GDM1 (cell line): ENCODE data around the gene DTYMK.

Experiments
- DNase-seq: peaks from one replicate; lab custom pipeline; 2025; lab: John Stamatoyannopoulos, UW

DTYMK gene

GRCh38 chr2:241649404-241649803 is 37.2 kb downstream of the DTYMK start:
- DNase-seq, result no peak

GRCh38 chr2:241648453-241648852 is 38.2 kb downstream of the DTYMK start:
- no peak for DNase-seq

GRCh38 chr2:241645915-241646645 is 40.5 kb downstream of the DTYMK start:
- DNase-seq, result no peak

DNA sequence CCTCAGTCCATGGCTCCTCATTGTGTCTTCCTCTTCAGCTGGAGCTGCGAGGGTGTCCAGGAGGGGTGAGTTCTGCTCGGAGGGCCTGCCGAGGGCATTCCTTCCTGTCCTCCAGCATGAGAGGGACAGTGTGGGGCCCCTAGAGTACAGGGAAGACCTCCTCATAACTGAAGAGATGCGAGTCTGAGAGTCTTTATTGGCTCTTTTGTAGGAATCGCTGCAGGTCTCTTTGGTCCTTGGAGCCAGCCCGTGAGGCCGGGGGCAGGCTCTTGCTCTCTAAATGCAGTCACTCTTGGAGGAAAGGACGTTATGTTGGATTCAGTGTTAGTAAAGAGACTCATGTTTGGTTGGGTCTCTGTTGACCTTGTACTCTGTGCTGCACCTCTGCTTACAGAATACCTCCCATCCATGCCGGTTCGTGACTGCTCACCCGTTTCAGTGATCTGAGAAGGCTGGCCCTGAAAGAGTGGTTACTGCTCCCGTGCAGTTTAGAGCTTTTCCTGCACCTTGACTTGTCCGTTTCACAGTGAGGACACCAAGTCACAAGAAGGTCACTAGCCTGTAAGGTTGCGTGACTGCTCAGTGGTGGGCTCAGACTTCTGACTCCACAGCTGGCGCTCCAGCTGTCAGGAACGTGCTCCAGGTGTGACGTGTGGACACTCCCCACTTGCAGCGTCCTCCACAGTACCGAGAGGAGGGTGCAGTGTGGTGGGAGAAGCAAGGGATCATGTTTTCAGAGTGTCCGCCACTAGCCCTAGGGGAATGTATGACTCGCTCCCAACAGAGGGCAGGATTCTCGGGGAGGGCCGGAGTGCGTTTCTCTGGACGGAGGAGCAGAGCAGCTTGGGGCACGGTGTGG is 41.3 kb downstream of the DTYMK start:
- no peak for DNase-seq

DNA sequence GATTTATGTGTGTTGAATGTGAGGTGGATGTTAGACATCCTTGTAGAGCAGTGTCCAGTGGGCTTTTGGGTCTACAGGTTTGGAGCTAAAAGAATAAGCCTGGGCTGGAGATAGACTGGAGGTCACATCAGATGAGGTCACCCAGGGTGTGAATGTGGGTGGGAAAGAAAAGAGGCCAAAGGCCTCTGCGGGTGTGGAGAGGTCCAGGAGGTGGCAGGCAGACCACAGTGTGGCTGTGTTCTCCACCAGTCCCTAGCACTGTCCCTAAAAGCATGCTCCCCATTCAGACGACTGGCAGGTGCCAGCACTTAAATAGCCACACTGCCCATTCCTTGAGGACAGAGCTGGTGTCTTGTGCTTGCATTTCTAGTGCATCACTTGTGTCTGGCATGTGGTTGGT is 45.0 kb downstream of the DTYMK start:
- DNase-seq, result no peak

GRCh38 chr2:241640165-241640795 is 46.3 kb downstream of the DTYMK start:
- no peak for DNase-seq

DNA sequence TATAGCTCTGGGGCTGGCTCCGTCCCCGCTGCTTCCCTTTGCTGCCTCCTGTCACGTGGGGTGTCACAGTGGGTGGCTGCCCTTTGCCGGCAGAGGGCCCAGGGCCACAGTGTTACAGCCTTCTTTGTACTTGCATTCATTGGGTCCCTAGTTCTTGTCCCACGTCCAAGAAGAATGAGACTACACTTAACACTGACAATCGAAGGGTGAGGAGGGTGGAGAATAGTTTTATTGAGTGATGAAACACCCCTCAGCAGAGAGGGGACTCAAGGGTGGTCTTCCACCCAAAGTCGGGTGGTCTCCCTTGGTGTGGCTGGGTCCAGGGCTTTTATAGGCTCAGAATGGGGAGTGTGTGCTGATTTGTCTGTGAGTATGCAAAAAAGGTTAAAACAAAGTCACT is 47.2 kb downstream of the DTYMK start:
- DNase-seq, result no peak

GRCh38 chr2:241638940-241639339 is 47.7 kb downstream of the DTYMK start:
- DNase-seq, result no peak

DNA sequence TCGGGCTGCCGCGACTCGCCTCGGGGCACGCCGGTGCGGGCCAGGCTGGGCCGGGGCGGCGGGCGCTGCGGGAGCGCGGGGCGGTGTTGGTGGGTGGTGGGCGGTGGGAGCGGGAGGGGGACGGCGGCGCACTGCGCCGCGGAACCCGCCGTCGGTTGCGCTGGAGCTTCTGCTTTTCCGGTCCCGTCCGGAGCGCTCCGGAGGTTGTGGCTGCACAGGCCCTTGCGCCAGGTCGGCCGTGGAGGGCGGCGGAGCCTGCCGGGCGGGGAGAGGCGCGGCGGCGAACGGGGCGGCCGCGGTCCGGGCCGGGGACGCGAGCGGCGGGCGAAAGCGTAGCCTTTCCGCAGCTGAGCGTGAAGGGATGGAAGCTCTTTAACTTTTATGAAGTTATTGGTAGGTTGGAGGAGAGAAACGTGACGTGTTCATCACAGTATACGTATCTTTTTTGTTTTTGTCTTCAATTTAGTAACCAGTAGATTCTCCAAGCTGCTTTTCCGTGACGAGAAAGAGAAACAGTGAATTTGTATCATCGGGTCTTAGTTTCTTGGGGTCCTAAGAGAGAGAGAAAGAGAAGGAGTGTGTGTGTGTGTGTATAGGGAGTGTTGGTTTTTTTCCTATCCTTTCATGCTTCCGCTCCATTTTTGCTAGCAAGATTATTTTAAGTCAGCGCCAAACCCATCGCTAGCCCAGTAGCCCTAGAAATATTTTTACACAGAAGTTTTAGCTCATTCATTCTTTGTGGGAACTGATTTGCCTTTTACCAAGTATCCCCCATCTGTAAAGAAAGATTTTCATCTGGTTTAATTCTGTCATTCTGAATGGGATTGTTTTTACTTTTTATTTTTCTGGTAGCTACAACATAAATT is 48.6 kb downstream of the DTYMK start:
- no peak for DNase-seq

GRCh38 chr2:241637018-241637794 is 49.4 kb downstream of the DTYMK start, which contains the start of the genes ATG4B and THAP4:
Gene ATG4B (plus strand): TSS chr2:241637693. CDS start chr2:241637715, 22 bp downstream.
Gene THAP4 (minus strand): TSS chr2:241637158. CDS start chr2:241637017, 141 bp downstream.
- peak; percentile 83 for DNase-seq

GRCh38 chr2:241636182-241637017 is 50.2 kb downstream of the DTYMK start:
- no peak for DNase-seq

DNA sequence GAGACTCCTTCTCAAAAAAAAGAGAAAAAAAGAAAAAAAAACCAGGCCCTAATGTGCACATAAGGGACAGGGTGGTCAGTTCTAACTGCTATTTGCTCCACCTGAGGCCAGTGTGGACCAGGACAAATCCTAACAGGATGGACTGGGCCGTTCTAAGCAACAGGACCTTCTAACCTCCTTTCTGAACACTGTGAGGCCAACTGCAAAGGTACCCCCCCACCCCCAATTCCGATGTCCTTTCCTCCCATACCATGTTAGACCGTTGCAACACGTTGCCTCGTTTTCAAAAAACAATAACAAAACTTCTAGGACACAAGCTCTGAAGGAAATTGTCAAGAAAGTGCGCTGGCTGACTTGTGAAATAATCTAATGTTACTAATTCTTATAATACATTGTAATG is 50.9 kb downstream of the DTYMK start:
- no peak for DNase-seq

DNA sequence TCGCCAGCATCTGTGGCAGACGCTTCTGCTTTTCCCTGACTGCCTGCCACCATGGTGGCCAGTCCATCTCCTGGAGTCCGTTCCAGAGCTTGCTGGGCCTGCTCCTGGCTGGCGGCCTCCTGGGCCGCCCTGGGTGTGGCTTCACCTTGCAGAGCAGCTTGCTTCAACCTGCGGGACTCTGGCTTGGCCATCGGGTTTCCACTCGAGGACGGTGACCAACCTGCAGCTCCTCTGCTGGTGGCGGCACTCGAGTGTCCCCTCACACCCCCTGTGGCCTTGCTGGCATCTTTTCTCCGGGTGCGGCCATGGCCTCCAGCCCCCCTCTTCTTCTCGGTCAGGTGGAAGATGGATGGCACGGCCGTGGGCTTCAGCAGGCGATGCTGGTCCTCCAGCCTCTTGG is 53.1 kb downstream of the DTYMK start:
- no peak for DNase-seq

GRCh38 chr2:241632478-241633325 is 53.9 kb downstream of the DTYMK start:
- no peak for DNase-seq

- no peak for DNase-seq
Measured at GRCh38 chr2:241629762-241630435, 56.7 kb downstream of the DTYMK start.

GRCh38 chr2:241627675-241628074 is 58.9 kb downstream of the DTYMK start:
- no peak for DNase-seq
